ENCODE data around the gene GPD1.

The GPD1 gene

GRCh38 chr12:50103351-50103750 is 457 bp upstream of the GPD1 start:
- no peak for TF ChIP-seq TEAD4 (IDR thresholded peaks at IDR 0.05)
- TF ChIP-seq EP300 (IDR thresholded peaks at IDR 0.05; ENCODE audit: borderline replicate concordance), result no peak
- no peak for TF ChIP-seq MAX (IDR thresholded peaks at IDR 0.05)
- no peak for TF ChIP-seq TAF1 (IDR thresholded peaks at IDR 0.05; ENCODE audit: low read depth)
- TF ChIP-seq CREB1 (IDR thresholded peaks at IDR 0.05; ENCODE audit: low read depth), result no peak
- TF ChIP-seq NFIC (IDR thresholded peaks at IDR 0.05), result no peak
- no peak for TF ChIP-seq EGR1 (IDR thresholded peaks at IDR 0.05)
- TF ChIP-seq REST (IDR thresholded peaks at IDR 0.05; ENCODE audit: low read depth), result no peak

- TF ChIP-seq NFIC (IDR thresholded peaks at IDR 0.05) (no peak), YY1 (IDR thresholded peaks at IDR 0.05; ENCODE audit: low read depth) (no peak), CEBPB (IDR thresholded peaks at IDR 0.05) (no peak), FOXM1 (IDR thresholded peaks at IDR 0.05; ENCODE audit: borderline replicate concordance, low read depth) (no peak), USF1 (IDR thresholded peaks at IDR 0.05) (no peak), EP300 (IDR thresholded peaks at IDR 0.05; ENCODE audit: borderline replicate concordance) (no peak), TAF1 (IDR thresholded peaks at IDR 0.05; ENCODE audit: low read depth) (no peak), RAD21 (IDR thresholded peaks at IDR 0.05; ENCODE audit: low read depth) (no peak)
Measured at GRCh38 chr12:50104417-50105366, 884 bp downstream of the GPD1 start.

GRCh38 chr12:50105913-50106450 is 2.2 kb downstream of the GPD1 start:
- TF ChIP-seq USF1 (IDR thresholded peaks at IDR 0.05), result no peak
- no peak for TF ChIP-seq ZBTB7A (IDR thresholded peaks at IDR 0.05; ENCODE audit: low read depth)
- no peak for TF ChIP-seq TCF12 (IDR thresholded peaks at IDR 0.05; ENCODE audit: low read depth)
- TF ChIP-seq CREB1 (IDR thresholded peaks at IDR 0.05; ENCODE audit: low read depth), result no peak
- no peak for TF ChIP-seq EGR1 (IDR thresholded peaks at IDR 0.05)
- no peak for TF ChIP-seq CEBPB (IDR thresholded peaks at IDR 0.05)
- no peak for TF ChIP-seq MAX (IDR thresholded peaks at IDR 0.05)
- no peak for TF ChIP-seq REST (IDR thresholded peaks at IDR 0.05; ENCODE audit: low read depth)
- no peak for TF ChIP-seq TEAD4 (IDR thresholded peaks at IDR 0.05)
- no peak for TF ChIP-seq NFIC (IDR thresholded peaks at IDR 0.05)
- TF ChIP-seq TAF1 (IDR thresholded peaks at IDR 0.05; ENCODE audit: low read depth), result no peak
- TF ChIP-seq YY1 (IDR thresholded peaks at IDR 0.05; ENCODE audit: low read depth), result no peak
- TF ChIP-seq FOXM1 (IDR thresholded peaks at IDR 0.05; ENCODE audit: borderline replicate concordance, low read depth), result no peak
- TF ChIP-seq EP300 (IDR thresholded peaks at IDR 0.05; ENCODE audit: borderline replicate concordance), result no peak
- no peak for TF ChIP-seq RAD21 (IDR thresholded peaks at IDR 0.05; ENCODE audit: low read depth)

- no peak for TF ChIP-seq CREB1 (IDR thresholded peaks at IDR 0.05; ENCODE audit: low read depth)
Measured at GRCh38 chr12:50106907-50107306, 3.1 kb downstream of the GPD1 start.

GRCh38 chr12:50107416-50108268 is 3.8 kb downstream of the GPD1 start:
- TF ChIP-seq TEAD4 (IDR thresholded peaks at IDR 0.05), result no peak
- TF ChIP-seq ZBTB7A (IDR thresholded peaks at IDR 0.05; ENCODE audit: low read depth), result no peak
- no peak for TF ChIP-seq YY1 (IDR thresholded peaks at IDR 0.05; ENCODE audit: low read depth)
- TF ChIP-seq TAF1 (IDR thresholded peaks at IDR 0.05; ENCODE audit: low read depth), result no peak
- TF ChIP-seq RAD21 (IDR thresholded peaks at IDR 0.05; ENCODE audit: low read depth), result no peak
- no peak for TF ChIP-seq USF1 (IDR thresholded peaks at IDR 0.05)
- TF ChIP-seq EGR1 (IDR thresholded peaks at IDR 0.05), result no peak
- no peak for TF ChIP-seq FOXM1 (IDR thresholded peaks at IDR 0.05; ENCODE audit: borderline replicate concordance, low read depth)
- no peak for TF ChIP-seq TCF12 (IDR thresholded peaks at IDR 0.05; ENCODE audit: low read depth)
- no peak for TF ChIP-seq EP300 (IDR thresholded peaks at IDR 0.05; ENCODE audit: borderline replicate concordance)
- no peak for TF ChIP-seq NFIC (IDR thresholded peaks at IDR 0.05)
- TF ChIP-seq MAX (IDR thresholded peaks at IDR 0.05), result no peak
- no peak for TF ChIP-seq CREB1 (IDR thresholded peaks at IDR 0.05; ENCODE audit: low read depth)
- no peak for TF ChIP-seq CEBPB (IDR thresholded peaks at IDR 0.05)
